ENCODE data around the gene DNTTIP2.
"Not testable (repeated sequence)": the region's sequence is repeated elsewhere in the genome, so short reads cannot be mapped to it uniquely, and the experiment has no call there.

The DNTTIP2 gene

GRCh38 chr1:93900723-93901504 lies 21.9 kb upstream of the DNTTIP2 start:
- Mint-ChIP-seq H3K4me1 (ENCODE audit: low read depth) (peaks cover 27% of the 10 kb centered on the region), H3K4me3 (no peak overlapping the region), H3K27ac (no peak overlapping the region), H3K9me3 (no peaks in the 10 kb centered on the region), H3K27me3 (ENCODE audit: low read depth) (no peaks in the 10 kb centered on the region), H3K36me3 (ENCODE audit: low read depth) (peaks cover 20% of the 10 kb centered on the region)
- DNase-seq (ENCODE audit: low spot score) = no peak

GRCh38 chr1:93899543-93900207 lies 20.7 kb upstream of the DNTTIP2 start:
- no peak overlapping the region for H3K4me3 Mint-ChIP-seq
- no peaks in the 10 kb centered on the region for H3K9me3 Mint-ChIP-seq
- no peaks in the 10 kb centered on the region for H3K27me3 Mint-ChIP-seq (ENCODE audit: low read depth)
- no peak for DNase-seq (ENCODE audit: low spot score)
- H3K36me3 Mint-ChIP-seq (ENCODE audit: low read depth) = peaks cover 23% of the 10 kb centered on the region
- no peak overlapping the region for H3K27ac Mint-ChIP-seq
- peaks cover 21% of the 10 kb centered on the region for H3K4me1 Mint-ChIP-seq (ENCODE audit: low read depth)

DNA sequence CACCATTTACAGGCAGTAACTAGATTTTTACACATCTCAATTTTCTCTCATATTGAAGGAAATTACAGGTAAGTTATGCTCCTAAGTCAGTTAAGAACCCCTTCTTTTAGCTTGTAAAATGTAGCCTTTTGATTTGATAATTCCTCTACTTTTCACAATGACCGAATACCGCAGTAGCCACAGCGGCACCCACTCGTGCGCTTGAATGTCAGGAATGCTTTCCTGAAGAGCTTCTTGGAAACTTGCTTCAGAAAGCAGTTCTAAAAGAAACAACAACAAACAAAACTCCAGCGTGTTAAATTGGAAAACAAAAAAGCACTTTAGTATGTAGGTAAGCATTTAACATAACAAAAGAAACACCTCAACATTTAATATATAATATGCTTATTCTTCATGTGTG lies 9.9 kb upstream of the DNTTIP2 start:
- H3K36me3 Mint-ChIP-seq (ENCODE audit: low read depth) = peaks cover 18% of the 10 kb centered on the region
- no peaks in the 10 kb centered on the region for H3K27me3 Mint-ChIP-seq (ENCODE audit: low read depth)
- no peaks in the 10 kb centered on the region for H3K4me1 Mint-ChIP-seq (ENCODE audit: low read depth)
- H3K27ac Mint-ChIP-seq = no peak overlapping the region
- DNase-seq (ENCODE audit: low spot score) = no peak
- no peak overlapping the region for H3K4me3 Mint-ChIP-seq
- H3K9me3 Mint-ChIP-seq = no peaks in the 10 kb centered on the region

DNA sequence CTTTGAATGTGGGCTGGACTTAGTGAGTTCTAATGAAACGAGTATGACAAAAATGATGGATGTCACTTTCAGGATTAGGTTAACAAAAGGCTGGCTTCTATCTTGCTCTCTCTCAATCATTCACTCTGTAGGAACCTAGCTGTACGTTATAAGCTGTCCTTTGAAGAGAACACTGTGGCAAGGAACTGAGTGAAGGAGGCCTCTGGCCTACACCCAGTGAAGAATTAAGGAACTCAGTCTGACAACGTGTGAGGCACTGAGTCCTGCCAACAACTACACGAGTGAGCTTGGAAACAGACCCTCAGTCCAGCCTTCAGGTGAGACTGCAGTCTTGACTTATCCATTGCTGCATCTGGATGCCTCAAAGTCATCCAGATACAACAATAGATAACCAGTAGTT lies 3.3 kb upstream of the DNTTIP2 start:
- Mint-ChIP-seq H3K4me3 (no peak overlapping the region), H3K36me3 (ENCODE audit: low read depth) (peaks cover 18% of the 10 kb centered on the region), H3K4me1 (ENCODE audit: low read depth) (peaks cover 23% of the 10 kb centered on the region), H3K27me3 (ENCODE audit: low read depth) (no peaks in the 10 kb centered on the region), H3K27ac (no peak overlapping the region), H3K9me3 (no peaks in the 10 kb centered on the region)
- no peak for DNase-seq (ENCODE audit: low spot score)

DNA sequence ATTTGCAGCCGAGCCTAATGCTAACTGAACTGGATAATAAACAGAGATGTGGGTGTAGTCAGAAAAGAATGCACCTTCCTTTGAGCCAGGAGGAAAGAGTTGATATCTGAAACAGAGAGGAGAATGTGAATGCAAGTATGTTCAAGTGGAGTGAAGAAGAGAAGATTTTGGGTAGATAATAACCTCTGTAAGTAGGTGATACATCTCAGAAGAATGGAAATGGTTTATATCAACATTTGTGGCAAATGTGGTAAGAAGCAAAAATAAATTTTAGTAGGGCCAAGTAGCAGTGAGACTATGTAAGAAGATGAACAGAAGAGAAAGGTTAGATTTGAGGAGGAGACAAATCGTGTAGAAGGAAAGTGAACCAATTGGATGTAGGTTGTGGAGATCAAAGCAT lies 1.7 kb upstream of the DNTTIP2 start:
- Mint-ChIP-seq H3K9me3 (no peaks in the 10 kb centered on the region), H3K36me3 (ENCODE audit: low read depth) (peaks cover 28% of the 10 kb centered on the region), H3K4me3 (no peak overlapping the region), H3K27ac (no peak overlapping the region), H3K27me3 (ENCODE audit: low read depth) (no peaks in the 10 kb centered on the region), H3K4me1 (ENCODE audit: low read depth) (peaks cover 34% of the 10 kb centered on the region)
- no peak for DNase-seq (ENCODE audit: low spot score)

- Mint-ChIP-seq H3K27me3 (ENCODE audit: low read depth) (no peaks in the 10 kb centered on the region), H3K36me3 (ENCODE audit: low read depth) (peaks cover 46% of the 10 kb centered on the region), H3K4me1 (ENCODE audit: low read depth) (peaks cover 38% of the 10 kb centered on the region), H3K27ac (peak overlapping the region; percentile 97), H3K4me3 (peak overlapping the region; percentile 93), H3K9me3 (no peaks in the 10 kb centered on the region)
- peak; percentile 65 for DNase-seq (ENCODE audit: low spot score)
Observed at GRCh38 chr1:93878501-93878888, 511 bp downstream of the DNTTIP2 start.

DNA sequence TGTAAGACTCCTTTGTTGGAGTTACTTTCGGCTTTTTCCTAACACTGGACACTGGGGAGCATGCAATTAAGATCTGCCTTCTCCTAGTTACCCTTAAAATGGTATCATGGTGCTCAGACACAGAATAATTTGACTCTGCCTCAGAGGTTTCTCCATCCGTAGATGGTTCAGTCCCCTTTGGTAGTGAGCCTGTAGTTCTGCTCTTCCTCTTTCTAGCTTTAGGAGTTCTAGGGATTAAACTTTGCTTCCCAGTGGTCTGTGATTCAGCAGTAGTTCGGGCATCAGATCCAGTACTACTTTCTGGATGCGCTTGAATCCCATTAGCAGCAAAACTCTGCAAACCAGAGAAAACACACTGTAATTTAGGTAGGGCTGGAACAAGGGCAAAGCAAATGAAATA lies 1.5 kb downstream of the DNTTIP2 start:
- Mint-ChIP-seq H3K4me3 (peak overlapping the region; percentile 93), H3K36me3 (ENCODE audit: low read depth) (peaks cover 42% of the 10 kb centered on the region), H3K27ac (peak overlapping the region; percentile 34), H3K4me1 (ENCODE audit: low read depth) (peaks cover 35% of the 10 kb centered on the region), H3K27me3 (ENCODE audit: low read depth) (no peaks in the 10 kb centered on the region), H3K9me3 (no peaks in the 10 kb centered on the region)
- no peak for DNase-seq (ENCODE audit: low spot score)

- no peaks in the 10 kb centered on the region for H3K9me3 Mint-ChIP-seq
- peak overlapping the region; percentile 93 for H3K4me3 Mint-ChIP-seq
- H3K4me1 Mint-ChIP-seq (ENCODE audit: low read depth) = peaks cover 35% of the 10 kb centered on the region
- H3K27ac Mint-ChIP-seq = peak overlapping the region; percentile 34
- no peaks in the 10 kb centered on the region for H3K27me3 Mint-ChIP-seq (ENCODE audit: low read depth)
- peaks cover 54% of the 10 kb centered on the region for H3K36me3 Mint-ChIP-seq (ENCODE audit: low read depth)
- no peak for DNase-seq (ENCODE audit: low spot score)
Observed at GRCh38 chr1:93876244-93876643, 2.8 kb downstream of the DNTTIP2 start.

- DNase-seq (ENCODE audit: low spot score) = no peak
- Mint-ChIP-seq H3K4me3 (no peak overlapping the region), H3K27ac (no peak overlapping the region)
Observed at GRCh38 chr1:93874025-93874651, 4.9 kb downstream of the DNTTIP2 start.

DNA sequence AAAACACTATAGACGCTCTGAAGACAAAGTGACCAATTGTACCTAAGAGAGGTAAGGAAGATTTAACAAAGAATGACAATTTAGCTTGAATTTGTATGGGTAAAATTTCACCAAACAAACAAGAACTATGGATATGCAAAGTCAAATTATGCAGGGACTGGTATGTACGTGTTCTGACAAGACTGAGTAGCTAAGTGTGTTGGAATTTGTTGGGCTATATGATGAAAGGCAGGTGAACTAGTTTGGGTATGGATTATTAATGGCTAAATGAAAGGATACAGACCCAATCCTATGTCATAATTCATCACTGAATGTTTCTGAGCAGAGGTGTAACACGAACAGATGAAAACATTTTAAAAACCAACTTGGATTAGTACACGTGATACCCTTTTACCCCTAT lies 7.6 kb downstream of the DNTTIP2 start:
- H3K27ac Mint-ChIP-seq = no peak overlapping the region
- no peak for DNase-seq (ENCODE audit: low spot score)
- H3K4me1 Mint-ChIP-seq (ENCODE audit: low read depth) = peaks cover 6% of the 10 kb centered on the region
- no peaks in the 10 kb centered on the region for H3K9me3 Mint-ChIP-seq
- H3K27me3 Mint-ChIP-seq (ENCODE audit: low read depth) = no peaks in the 10 kb centered on the region
- H3K36me3 Mint-ChIP-seq (ENCODE audit: low read depth) = peaks cover 59% of the 10 kb centered on the region
- no peak overlapping the region for H3K4me3 Mint-ChIP-seq

More at GRCh38 chr1:93874025-93874651, 4.9 kb downstream of the DNTTIP2 start:
- no peaks in the 10 kb centered on the region for H3K9me3 Mint-ChIP-seq
- no peaks in the 10 kb centered on the region for H3K27me3 Mint-ChIP-seq (ENCODE audit: low read depth)
- peaks cover 61% of the 10 kb centered on the region for H3K36me3 Mint-ChIP-seq (ENCODE audit: low read depth)
- peaks cover 27% of the 10 kb centered on the region for H3K4me1 Mint-ChIP-seq (ENCODE audit: low read depth)

- H3K36me3 Mint-ChIP-seq (ENCODE audit: low read depth) = peaks cover 47% of the 10 kb centered on the region
- H3K9me3 Mint-ChIP-seq = no peaks in the 10 kb centered on the region
- DNase-seq (ENCODE audit: low spot score) = no peak
- H3K4me1 Mint-ChIP-seq (ENCODE audit: low read depth) = peaks cover 4% of the 10 kb centered on the region
- H3K27me3 Mint-ChIP-seq (ENCODE audit: low read depth) = no peaks in the 10 kb centered on the region
- no peak overlapping the region for H3K27ac Mint-ChIP-seq
- no peak overlapping the region for H3K4me3 Mint-ChIP-seq
Observed at GRCh38 chr1:93869653-93870052, 9.4 kb downstream of the DNTTIP2 start.

DNA sequence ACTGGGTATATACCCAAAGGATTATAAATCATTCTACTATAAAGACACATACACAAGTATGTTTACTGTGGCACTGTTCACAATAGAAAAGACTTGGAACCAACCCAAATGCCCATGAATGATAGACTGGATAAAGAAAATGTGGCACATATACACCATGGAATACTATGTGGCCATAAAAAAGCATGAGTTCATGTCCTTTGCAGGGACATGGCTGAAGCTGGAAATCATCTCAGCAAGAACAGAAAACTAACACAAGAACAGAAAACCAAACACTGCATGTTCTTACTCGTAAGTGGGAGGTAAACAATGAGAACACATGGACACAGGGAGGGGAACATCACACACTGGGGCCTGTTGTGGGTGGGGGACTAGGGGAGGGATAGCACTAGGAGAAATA lies 10.5 kb downstream of the DNTTIP2 start:
- not testable (repeated sequence) for H3K9me3 Mint-ChIP-seq; H3K4me1 Mint-ChIP-seq (ENCODE audit: low read depth); H3K27me3 Mint-ChIP-seq (ENCODE audit: low read depth)

GRCh38 chr1:93865253-93865652 lies 13.8 kb downstream of the DNTTIP2 start:
- no peak overlapping the region for H3K27ac Mint-ChIP-seq
- H3K27me3 Mint-ChIP-seq (ENCODE audit: low read depth) = peaks cover 4% of the 10 kb centered on the region
- no peaks in the 10 kb centered on the region for H3K9me3 Mint-ChIP-seq
- no peak for DNase-seq (ENCODE audit: low spot score)
- no peaks in the 10 kb centered on the region for H3K4me1 Mint-ChIP-seq (ENCODE audit: low read depth)
- H3K4me3 Mint-ChIP-seq = no peak overlapping the region
- H3K36me3 Mint-ChIP-seq (ENCODE audit: low read depth) = peaks cover 21% of the 10 kb centered on the region

More for the DNA sequence above, 10.5 kb downstream of the DNTTIP2 start:
- not testable (repeated sequence) for H3K27ac Mint-ChIP-seq; DNase-seq (ENCODE audit: low spot score); H3K4me3 Mint-ChIP-seq
- peaks cover 38% of the 10 kb centered on the region for H3K36me3 Mint-ChIP-seq (ENCODE audit: low read depth)

- Mint-ChIP-seq H3K4me1 (ENCODE audit: low read depth) (no peaks in the 10 kb centered on the region), H3K9me3 (no peaks in the 10 kb centered on the region), H3K27ac (no peak overlapping the region), H3K4me3 (no peak overlapping the region), H3K36me3 (ENCODE audit: low read depth) (peaks cover 15% of the 10 kb centered on the region), H3K27me3 (ENCODE audit: low read depth) (peaks cover 9% of the 10 kb centered on the region)
- no peak for DNase-seq (ENCODE audit: low spot score)
Observed at GRCh38 chr1:93864175-93864574, 14.8 kb downstream of the DNTTIP2 start.
